Activated T-helper 2 cell treated with anti-CD3 and anti-CD28 coated beads, Interferon-gamma antibody, Interleukin-2, Interleukin-4, amounts not matched to agents 10 μg/mL and 5 μg/mL and 100 μg/mL, durations not matched to agents 14 hours and 24 hours and 36 hours (primary cell): ENCODE data around the gene TMEM14A. TPM values are rescaled to one million over a fixed set of nuclear protein-coding genes. Genes with fewer than 3 reads are reported as not detected.

ENCODE experiments used
- DNase-seq: peaks from one replicate; pipeline ENCODE4 v3.0.0; 2021; ENCODE audit warnings: low spot score
- H3K27ac Mint-ChIP-seq: one replicate; pipeline ENCODE4 v1.8.0; 2021; ENCODE audit warnings: mixed read lengths
- H3K27me3 Mint-ChIP-seq: one replicate; pipeline ENCODE4 v1.8.0; 2021; ENCODE audit warnings: low read depth, mixed read lengths
- H3K36me3 Mint-ChIP-seq: one replicate; pipeline ENCODE4 v1.8.0; 2021; ENCODE audit warnings: low read depth, mixed read lengths
- H3K4me1 Mint-ChIP-seq: one replicate; pipeline ENCODE4 v1.8.0; 2021; ENCODE audit warnings: low read depth, mixed read lengths
- H3K4me3 Mint-ChIP-seq: one replicate; pipeline ENCODE4 v1.8.0; 2021; ENCODE audit warnings: low read depth, mild to moderate bottlenecking, moderate library complexity, mixed read lengths
- H3K9me3 Mint-ChIP-seq: one replicate; pipeline ENCODE4 v1.8.0; 2021; ENCODE audit warnings: mixed read lengths
- intact Hi-C: fragments of 100-400 bp; cut with micrococcal nuclease; formaldehyde crosslinking; loops from one replicate; pipeline ENCODE4 v1.15.1; 2023
- total RNA-seq: library from RNA; stranded (reverse); gene quantifications from 2 replicates; pipeline ENCODE4 v1.2.3, GENCODE V29; 2022

TMEM14A gene
- total RNA-seq, 1 donor from 2014 or later = 17.0 TPM

GRCh38 chr6:52733172-52733571 lies 62.3 kb downstream of the TMEM14A start:
- no peak overlapping the region for H3K4me3 Mint-ChIP-seq
- H3K27ac Mint-ChIP-seq = no peak overlapping the region
- H3K27me3 Mint-ChIP-seq = peaks cover 3% of the 10 kb centered on the region
- no peak for DNase-seq
- H3K4me1 Mint-ChIP-seq = no peaks in the 10 kb centered on the region
- H3K36me3 Mint-ChIP-seq = no peaks in the 10 kb centered on the region
- H3K9me3 Mint-ChIP-seq = no peaks in the 10 kb centered on the region
- intact Hi-C loops = no loop called here

- Mint-ChIP-seq H3K4me1 (no peaks in the 10 kb centered on the region), H3K9me3 (no peaks in the 10 kb centered on the region), H3K36me3 (no peaks in the 10 kb centered on the region), H3K4me3 (no peak overlapping the region), H3K27me3 (peaks cover under 1% of the 10 kb centered on the region), H3K27ac (no peak overlapping the region)
- DNase-seq = no peak
- intact Hi-C loops = no loop called here
These were observed 63.2 kb downstream of the TMEM14A start for GRCh38 chr6:52734072-52734471.

- no peak overlapping the region for H3K27ac Mint-ChIP-seq
- no peaks in the 10 kb centered on the region for H3K27me3 Mint-ChIP-seq
- DNase-seq = no peak
- H3K36me3 Mint-ChIP-seq = no peaks in the 10 kb centered on the region
- H3K9me3 Mint-ChIP-seq = no peaks in the 10 kb centered on the region
- no peak overlapping the region for H3K4me3 Mint-ChIP-seq
- intact Hi-C loops = no loop called here
- no peaks in the 10 kb centered on the region for H3K4me1 Mint-ChIP-seq
These were observed 64.2 kb downstream of the TMEM14A start for GRCh38 chr6:52735071-52735470.

- DNase-seq = no peak
- H3K4me1 Mint-ChIP-seq = no peaks in the 10 kb centered on the region
- no peaks in the 10 kb centered on the region for H3K27me3 Mint-ChIP-seq
- H3K36me3 Mint-ChIP-seq = no peaks in the 10 kb centered on the region
- H3K4me3 Mint-ChIP-seq = no peak overlapping the region
- H3K27ac Mint-ChIP-seq = no peak overlapping the region
- H3K9me3 Mint-ChIP-seq = no peaks in the 10 kb centered on the region
- intact Hi-C loops = no loop called here
These were observed 65.2 kb downstream of the TMEM14A start for GRCh38 chr6:52736145-52736544.

Other genes with a start within 250 kb of the TMEM14A start
- gene TRAM2, start 94.1 kb upstream of the TMEM14A start, total RNA-seq = 4.7 TPM in 2 replicates
- not detected in 2 replicates for gene GSTA2, start 92.4 kb downstream of the TMEM14A start, total RNA-seq
- not detected in 2 replicates for gene GSTA1, start 132.7 kb downstream of the TMEM14A start, total RNA-seq
- not detected in 2 replicates for gene GSTA5, start 169.7 kb downstream of the TMEM14A start, total RNA-seq
- gene GSTA3, start 238.6 kb downstream of the TMEM14A start, total RNA-seq = not detected in 2 replicates